HG03039 (cell line): ENCODE measurements around the gene UNC5B.

ENCODE experiments used
- ATAC-seq: cut with Tn5 transposase; IDR thresholded peaks from one replicate; pipeline ENCODE4 v1.9.1; 2021; ENCODE audit warnings: mild to moderate bottlenecking, moderate library complexity; ENCODE audit not compliant: unreplicated experiment

The UNC5B gene

GRCh38 chr10:71212318-71213126, at the start of gene UNC5B:
TSS of gene UNC5B (plus strand) at chr10:71212570. CDS start at chr10:71212986, 416 bp downstream.
- ATAC-seq, result no peak

- ATAC-seq, result no peak
Observed at GRCh38 chr10:71173466-71173865, 38.9 kb upstream of the UNC5B start.

GRCh38 chr10:71176661-71177060, 35.7 kb upstream of the UNC5B start:
- no peak for ATAC-seq

GRCh38 chr10:71177651-71178199, 34.6 kb upstream of the UNC5B start:
- no peak for ATAC-seq

- no peak for ATAC-seq
Observed at GRCh38 chr10:71178880-71179279, 33.5 kb upstream of the UNC5B start.

- no peak for ATAC-seq
Observed at GRCh38 chr10:71179382-71179781, 33.0 kb upstream of the UNC5B start.

GRCh38 chr10:71184421-71184820, 27.9 kb upstream of the UNC5B start:
- ATAC-seq, result no peak

GRCh38 chr10:71185209-71185608, 27.2 kb upstream of the UNC5B start:
- no peak for ATAC-seq

GRCh38 chr10:71187197-71187596, 25.2 kb upstream of the UNC5B start:
- ATAC-seq, result no peak

GRCh38 chr10:71187600-71187999, 24.8 kb upstream of the UNC5B start:
- ATAC-seq, result no peak

- ATAC-seq, result no peak
Observed at GRCh38 chr10:71188201-71188600, 24.2 kb upstream of the UNC5B start.

GRCh38 chr10:71191019-71191418, 21.4 kb upstream of the UNC5B start:
- no peak for ATAC-seq

- ATAC-seq, result no peak
Observed at GRCh38 chr10:71191551-71192076, 20.8 kb upstream of the UNC5B start.

- ATAC-seq, result no peak
Observed at GRCh38 chr10:71193516-71193915, 18.9 kb upstream of the UNC5B start.

- no peak for ATAC-seq
Observed at GRCh38 chr10:71197955-71198354, 14.4 kb upstream of the UNC5B start.

- ATAC-seq, result no peak
Observed at GRCh38 chr10:71201849-71202248, 10.5 kb upstream of the UNC5B start.

GRCh38 chr10:71202314-71202713, 10.1 kb upstream of the UNC5B start:
- no peak for ATAC-seq

- ATAC-seq, result no peak
Observed at GRCh38 chr10:71203124-71203523, 9.2 kb upstream of the UNC5B start.

GRCh38 chr10:71203716-71204115, 8.7 kb upstream of the UNC5B start:
- ATAC-seq, result no peak

GRCh38 chr10:71204746-71205145, 7.6 kb upstream of the UNC5B start:
- ATAC-seq, result no peak

GRCh38 chr10:71205468-71205867, 6.9 kb upstream of the UNC5B start:
- ATAC-seq, result no peak

- no peak for ATAC-seq
Observed at GRCh38 chr10:71206911-71207310, 5.5 kb upstream of the UNC5B start.
